Prostate gland (tissue), 2 donors: ENCODE data around the gene DENR.

Source experiments
- CTCF ChIP-seq, 4 experiments: fragments of 200-600 bp in 2 of 4; fragments of 450-650 bp in 2 of 4; sonication (generic) in 2 of 4; IDR thresholded peaks; 1 replicate in 3 of 4; 2 replicates in 1 of 4; pipeline ENCODE4 v1.5.1; 2016 to 2019; ENCODE audit warnings: antibody characterized with exemption in 4 of 4, mild to moderate bottlenecking in 2 of 4, moderate library complexity in 2 of 4
- POLR2A ChIP-seq: fragments of 450-650 bp; IDR thresholded peaks from one replicate; pipeline ENCODE4 v1.6.1; 2016; ENCODE audit warnings: antibody characterized with exemption, mild to moderate bottlenecking
- POLR2AphosphoS5 ChIP-seq: sonication (generic); formaldehyde crosslinking; IDR thresholded peaks from one replicate; pipeline ENCODE4 v1.6.1; 2017; ENCODE audit warnings: antibody characterized with exemption

GRCh38 chr12:122722387-122722786 is 30.2 kb upstream of the DENR start:
- no peak for TF ChIP-seq CTCF (IDR thresholded peaks at IDR 0.05)
- no peak for TF ChIP-seq POLR2AphosphoS5
- TF ChIP-seq POLR2A, result no peak
